Astrocyte (in vitro differentiated cells and primary cell): Measurements from ENCODE around the gene MUC21. TPM values are rescaled to one million over a fixed set of nuclear protein-coding genes. Genes with fewer than 3 reads are reported as not detected.

Experiments used
- DNase-seq: peaks from one replicate; pipeline ENCODE4 v3.0.0-alpha.2; 2010; ENCODE audit warnings: low read depth
- FAIRE-seq: peaks from 2 replicates; lab custom pipeline; 2011; peaks lifted over from hg19 to GRCh38; lab: Jason Lieb, UNC
- H2AFZ ChIP-seq: 2 replicates; pipeline ENCODE4 v1.6.0; 2012; ENCODE audit warnings: low read depth, low read length, inconsistent platforms
- H3K27ac ChIP-seq: 2 replicates; pipeline ENCODE4 v1.5.1; 2011; ENCODE audit warnings: low read depth, low read length, inconsistent platforms
- H3K27me3 ChIP-seq: 2 replicates; pipeline ENCODE4 v1.6.0; 2011; ENCODE audit warnings: low read length, inconsistent platforms; ENCODE audit not compliant: insufficient read depth
- H3K36me3 ChIP-seq: 2 replicates; pipeline ENCODE4 v1.5.1; 2011; ENCODE audit warnings: low read length, inconsistent platforms; ENCODE audit not compliant: insufficient read depth
- H3K4me1 ChIP-seq: 2 replicates; pipeline ENCODE4 v1.5.1; 2011; ENCODE audit warnings: low read length, inconsistent platforms; ENCODE audit not compliant: insufficient read depth
- H3K4me2 ChIP-seq: 2 replicates; pipeline ENCODE4 v1.6.0; 2012; ENCODE audit warnings: low read length, inconsistent platforms
- H3K4me3 ChIP-seq: 2 replicates; pipeline ENCODE4 v1.5.1; 2011; ENCODE audit warnings: low read depth, mild to moderate bottlenecking, low read length, inconsistent platforms; ENCODE audit not compliant: insufficient read depth
- H3K79me2 ChIP-seq: 2 replicates; pipeline ENCODE4 v1.6.0; 2012; ENCODE audit warnings: mild to moderate bottlenecking, low read length, inconsistent platforms; ENCODE audit not compliant: insufficient read depth
- H3K9ac ChIP-seq: 2 replicates; pipeline ENCODE4 v1.6.0; 2012; ENCODE audit warnings: mild to moderate bottlenecking, low read length, inconsistent platforms
- H3K9me3 ChIP-seq: 2 replicates; pipeline ENCODE4 v1.5.1; 2012; ENCODE audit warnings: low read depth, mild to moderate bottlenecking, low read length, inconsistent platforms; ENCODE audit not compliant: insufficient read depth
- H4K20me1 ChIP-seq: 2 replicates; pipeline ENCODE4 v1.6.0; 2012; ENCODE audit warnings: low read length, inconsistent platforms; ENCODE audit not compliant: insufficient read depth
- H3K27ac Mint-ChIP-seq: one replicate; pipeline ENCODE4 v1.8.0; 2021; ENCODE audit warnings: mild to moderate bottlenecking, mixed read lengths; ENCODE audit not compliant: unreplicated experiment
- H3K27me3 Mint-ChIP-seq: one replicate; pipeline ENCODE4 v1.8.0; 2021; ENCODE audit warnings: low read depth, mixed read lengths; ENCODE audit not compliant: unreplicated experiment
- H3K36me3 Mint-ChIP-seq: one replicate; pipeline ENCODE4 v1.8.0; 2021; ENCODE audit warnings: low read depth, mixed read lengths; ENCODE audit not compliant: unreplicated experiment
- H3K4me1 Mint-ChIP-seq: one replicate; pipeline ENCODE4 v1.8.0; 2021; ENCODE audit warnings: low read depth, mixed read lengths; ENCODE audit not compliant: unreplicated experiment
- H3K4me3 Mint-ChIP-seq: one replicate; pipeline ENCODE4 v1.8.0; 2021; ENCODE audit warnings: mild to moderate bottlenecking, moderate library complexity, mixed read lengths; ENCODE audit not compliant: unreplicated experiment
- H3K9me3 Mint-ChIP-seq: one replicate; pipeline ENCODE4 v1.8.0; 2021; ENCODE audit warnings: mild to moderate bottlenecking, mixed read lengths; ENCODE audit not compliant: unreplicated experiment
- EZH2 ChIP-seq: IDR thresholded peaks from 2 replicates; pipeline ENCODE4 v1.6.1; 2012; ENCODE audit warnings: mild to moderate bottlenecking, low read length, inconsistent platforms; ENCODE audit not compliant: insufficient read depth
- total RNA-seq: library from RNA; stranded (reverse); gene quantifications from 2 replicates; pipeline ENCODE4 v1.2.1, GENCODE V29; 2021
- TF ChIP-seq, protein P1 (sequence below): IDR thresholded peaks from 2 replicates; pipeline ENCODE4 v1.5.1; 2011; ENCODE audit warnings: low read depth, mild to moderate bottlenecking, inconsistent platforms, low read length, moderate library complexity; ENCODE audit not compliant: insufficient read depth

Gene MUC21
- total RNA-seq, 1 donor from 2014 or later: not detected

DNA sequence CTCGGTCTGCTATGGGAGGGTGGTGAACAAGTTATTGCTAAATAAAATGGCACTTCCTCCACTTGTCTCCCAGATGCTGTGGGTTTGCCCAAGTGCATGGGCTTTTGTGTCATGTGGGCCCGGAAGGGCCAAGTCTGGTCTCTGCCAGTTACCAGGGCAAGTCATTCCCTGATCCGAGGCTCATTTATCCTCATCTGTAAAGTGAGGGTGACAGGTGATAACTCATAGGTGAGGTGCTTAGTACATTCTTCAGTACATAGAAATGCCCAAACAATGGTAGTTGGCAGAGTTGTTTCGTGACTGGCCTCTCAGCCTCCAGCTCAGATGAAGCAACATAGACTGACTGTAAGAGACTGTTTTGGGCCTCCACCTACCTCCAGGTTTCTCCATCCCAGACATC lies 44.8 kb upstream of the MUC21 start:
- H4K20me1 ChIP-seq: no peaks in the 10 kb centered on the region
- H3K27ac ChIP-seq: no peak overlapping the region
- H3K9me3 Mint-ChIP-seq: peaks cover 1% of the 10 kb centered on the region
- no peak for TF ChIP-seq EZH2
- TF ChIP-seq, protein P1, sequence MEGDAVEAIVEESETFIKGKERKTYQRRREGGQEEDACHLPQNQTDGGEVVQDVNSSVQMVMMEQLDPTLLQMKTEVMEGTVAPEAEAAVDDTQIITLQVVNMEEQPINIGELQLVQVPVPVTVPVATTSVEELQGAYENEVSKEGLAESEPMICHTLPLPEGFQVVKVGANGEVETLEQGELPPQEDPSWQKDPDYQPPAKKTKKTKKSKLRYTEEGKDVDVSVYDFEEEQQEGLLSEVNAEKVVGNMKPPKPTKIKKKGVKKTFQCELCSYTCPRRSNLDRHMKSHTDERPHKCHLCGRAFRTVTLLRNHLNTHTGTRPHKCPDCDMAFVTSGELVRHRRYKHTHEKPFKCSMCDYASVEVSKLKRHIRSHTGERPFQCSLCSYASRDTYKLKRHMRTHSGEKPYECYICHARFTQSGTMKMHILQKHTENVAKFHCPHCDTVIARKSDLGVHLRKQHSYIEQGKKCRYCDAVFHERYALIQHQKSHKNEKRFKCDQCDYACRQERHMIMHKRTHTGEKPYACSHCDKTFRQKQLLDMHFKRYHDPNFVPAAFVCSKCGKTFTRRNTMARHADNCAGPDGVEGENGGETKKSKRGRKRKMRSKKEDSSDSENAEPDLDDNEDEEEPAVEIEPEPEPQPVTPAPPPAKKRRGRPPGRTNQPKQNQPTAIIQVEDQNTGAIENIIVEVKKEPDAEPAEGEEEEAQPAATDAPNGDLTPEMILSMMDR: no peak
- no peaks in the 10 kb centered on the region for H3K36me3 ChIP-seq
- H3K27me3 Mint-ChIP-seq: peaks cover 49% of the 10 kb centered on the region
- no peak overlapping the region for H3K4me3 Mint-ChIP-seq
- H3K36me3 Mint-ChIP-seq: no peaks in the 10 kb centered on the region
- no peaks in the 10 kb centered on the region for H3K79me2 ChIP-seq
- FAIRE-seq (no peak), DNase-seq (no peak)
- peaks cover 5% of the 10 kb centered on the region for H3K4me1 ChIP-seq
- H3K27me3 ChIP-seq: no peaks in the 10 kb centered on the region
- H3K4me2 ChIP-seq: no peak overlapping the region
- no peak overlapping the region for H3K27ac Mint-ChIP-seq
- H3K4me1 Mint-ChIP-seq: peaks cover 6% of the 10 kb centered on the region
- H2AFZ ChIP-seq: no peak overlapping the region
- H3K9me3 ChIP-seq: no peaks in the 10 kb centered on the region
- H3K4me3 ChIP-seq: no peak overlapping the region
- no peak overlapping the region for H3K9ac ChIP-seq

DNA sequence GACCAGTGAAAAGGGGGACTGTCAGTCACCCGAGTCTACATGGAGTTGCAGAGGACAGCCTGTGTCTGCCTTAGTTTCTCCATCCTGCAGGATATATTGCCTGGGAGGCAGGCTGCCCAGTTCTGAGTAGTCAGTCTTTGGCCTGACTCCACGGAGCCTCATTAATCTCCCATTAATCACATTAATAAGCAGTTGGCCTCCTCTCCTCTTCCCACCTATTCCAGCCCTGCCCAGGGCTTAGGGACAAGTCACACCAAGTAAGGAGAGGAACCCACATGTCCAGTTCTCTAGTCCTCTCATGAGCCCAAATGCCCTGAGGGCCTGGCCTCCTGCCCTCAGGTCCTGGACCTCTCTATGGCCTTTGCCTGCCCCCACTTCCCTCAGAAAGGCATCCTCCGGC lies 44.0 kb upstream of the MUC21 start:
- Histone ChIP-seq H3K79me2 (no peaks in the 10 kb centered on the region), H3K27me3 (peaks cover under 1% of the 10 kb centered on the region), H3K4me3 (no peak overlapping the region), H3K4me2 (no peak overlapping the region), H3K36me3 (no peaks in the 10 kb centered on the region), H4K20me1 (no peaks in the 10 kb centered on the region), H3K4me1 (peaks cover 5% of the 10 kb centered on the region), H3K27ac (no peak overlapping the region), H2AFZ (no peak overlapping the region), H3K9me3 (no peaks in the 10 kb centered on the region), H3K9ac (no peak overlapping the region)
- Mint-ChIP-seq H3K27ac (no peak overlapping the region), H3K36me3 (no peaks in the 10 kb centered on the region), H3K9me3 (peaks cover 1% of the 10 kb centered on the region), H3K27me3 (peaks cover 46% of the 10 kb centered on the region), H3K4me1 (peaks cover 6% of the 10 kb centered on the region), H3K4me3 (no peak overlapping the region)
- no peak for FAIRE-seq
- DNase-seq: peak; percentile 32
- TF ChIP-seq, protein P1: no peak
- TF ChIP-seq EZH2: no peak

DNA sequence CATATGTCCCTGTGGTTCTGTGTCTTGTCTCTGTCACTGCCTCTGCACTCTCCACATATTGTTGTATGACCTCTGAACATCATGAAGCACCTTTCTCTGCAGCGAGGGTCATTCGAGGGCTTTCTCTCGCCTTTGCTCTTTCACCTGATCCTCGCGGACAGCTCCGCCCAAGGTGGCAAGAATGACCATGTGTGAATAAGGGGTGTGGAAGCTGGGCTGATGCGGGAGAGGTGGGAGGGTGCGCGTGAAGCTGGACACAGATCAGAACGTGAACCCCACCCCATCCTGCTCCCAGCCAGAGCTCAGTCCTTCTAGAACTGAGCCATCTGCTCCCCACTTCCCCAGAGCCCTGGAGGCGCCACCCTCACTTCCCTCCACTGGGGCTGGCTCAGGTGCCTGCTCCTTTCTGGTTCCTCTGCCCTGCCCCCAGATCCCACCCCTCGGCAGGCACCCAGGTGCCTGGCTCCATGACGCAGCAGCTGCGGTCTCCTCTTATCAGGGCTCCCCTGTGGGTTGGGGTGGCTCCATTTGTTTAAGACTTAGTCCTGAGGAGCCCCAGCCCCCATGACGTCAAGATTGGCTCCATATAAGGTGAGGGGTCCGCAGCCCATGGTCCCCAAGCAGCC lies 43.0 kb upstream of the MUC21 start, which contains the start of gene MUCL3:
Gene MUCL3 (plus strand): TSS at position 613 of the 626 bp plus-strand sequence. CDS start 27 bp downstream, outside the sequence.
- peaks cover 4% of the 10 kb centered on the region for H3K27me3 ChIP-seq
- no peak within 1 kb of the TSS for H3K9ac ChIP-seq
- Mint-ChIP-seq H3K4me3 (no peak within 1 kb of the TSS), H3K9me3 (peaks cover 1% of the 10 kb centered on the region), H3K27ac (no peak within 1 kb of the TSS), H3K27me3 (peaks cover 46% of the 10 kb centered on the region), H3K36me3 (no peaks in the 10 kb centered on the region), H3K4me1 (peaks cover 6% of the 10 kb centered on the region)
- H2AFZ ChIP-seq: no peak within 1 kb of the TSS
- no peak for DNase-seq
- no peak within 1 kb of the TSS for H3K4me3 ChIP-seq
- no peak for FAIRE-seq
- H3K4me2 ChIP-seq: no peak within 1 kb of the TSS
- no peaks in the 10 kb centered on the region for H4K20me1 ChIP-seq
- no peaks in the 10 kb centered on the region for H3K36me3 ChIP-seq
- H3K27ac ChIP-seq: no peak within 1 kb of the TSS
- peaks cover 5% of the 10 kb centered on the region for H3K4me1 ChIP-seq
- TF ChIP-seq, protein P1: no peak
- no peak for TF ChIP-seq EZH2
- no peaks in the 10 kb centered on the region for H3K79me2 ChIP-seq
- no peaks in the 10 kb centered on the region for H3K9me3 ChIP-seq
